Stimulated activated CD4-positive, alpha-beta T cell treated with anti-CD3 and anti-CD28 coated beads, Interleukin-15, amount 100 ng/mL, for 1 hour (primary cell): ENCODE data around the gene FOSL2.

Experiments used
- DNase-seq, 2 donors: peaks; one replicate each; pipeline ENCODE4 v3.0.0-alpha.2; 2020; ENCODE audit warnings: low read depth in 1 of 2, low spot score in 1 of 2

The FOSL2 gene

GRCh38 chr2:28430377-28430765 is 37.7 kb downstream of the FOSL2 start:
- no peak for DNase-seq

GRCh38 chr2:28430788-28431418 is 38.2 kb downstream of the FOSL2 start:
- no peak for DNase-seq

DNA sequence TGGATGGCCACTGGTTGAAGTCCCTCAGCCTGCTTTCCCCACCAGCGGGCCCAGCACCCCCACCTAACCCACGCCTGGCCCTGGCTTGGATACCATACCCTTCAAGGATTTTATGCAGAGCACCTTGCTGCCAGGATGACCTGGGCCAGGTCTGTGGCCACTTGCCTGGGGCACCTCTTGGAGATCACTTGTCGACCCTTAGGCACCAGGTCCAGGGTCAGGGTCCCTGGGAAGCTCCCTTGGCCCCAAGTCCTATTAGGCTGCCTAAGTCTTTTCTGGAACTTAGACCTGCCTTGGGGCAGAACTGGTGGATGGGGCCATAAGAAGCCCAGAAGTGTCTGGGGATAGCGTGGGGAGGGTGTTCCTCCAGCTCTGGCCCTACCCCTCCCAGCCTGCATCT is 39.1 kb downstream of the FOSL2 start:
- no peak for DNase-seq

GRCh38 chr2:28432362-28432761 is 39.7 kb downstream of the FOSL2 start:
- no peak for DNase-seq

DNA sequence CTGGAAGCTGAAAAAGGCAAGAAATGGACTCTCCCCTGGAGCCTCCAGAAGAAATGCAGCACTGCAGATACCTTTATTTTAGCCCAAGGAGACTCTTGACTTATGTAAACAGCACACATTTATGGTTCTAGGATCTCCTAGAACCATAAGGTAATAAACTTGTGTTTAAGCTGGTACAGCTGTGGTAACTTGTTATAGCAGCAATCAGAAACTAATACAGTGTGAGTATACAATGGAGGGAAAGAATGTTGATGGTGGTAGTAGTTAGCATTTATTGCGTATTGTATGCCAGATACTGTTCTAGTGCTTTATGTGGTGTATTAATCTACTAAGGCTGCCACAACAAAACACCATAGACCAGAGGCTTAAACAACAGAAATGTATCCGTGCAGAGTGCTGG is 40.6 kb downstream of the FOSL2 start:
- DNase-seq: no peak

GRCh38 chr2:28433935-28434599 is 41.4 kb downstream of the FOSL2 start:
- DNase-seq: no peak

DNA sequence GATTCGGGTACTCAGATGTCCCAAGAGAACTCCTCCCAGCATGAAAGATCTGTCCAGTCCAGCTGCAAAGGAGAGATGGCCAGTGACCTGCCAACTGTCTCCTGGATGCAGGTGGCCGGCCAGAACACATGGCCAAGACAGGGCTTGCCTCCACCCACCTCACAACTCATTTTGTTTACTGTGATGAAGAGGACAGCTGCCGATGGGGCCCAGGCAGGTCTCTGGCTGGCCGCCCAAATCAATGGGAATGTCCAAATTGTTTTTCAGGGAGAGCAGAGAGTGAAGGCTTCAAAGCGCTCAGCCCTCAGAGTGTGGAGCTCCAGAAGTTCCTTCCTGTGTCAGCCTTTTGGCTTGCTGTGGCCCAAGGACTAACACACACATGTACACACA is 41.9 kb downstream of the FOSL2 start:
- no peak for DNase-seq

DNA sequence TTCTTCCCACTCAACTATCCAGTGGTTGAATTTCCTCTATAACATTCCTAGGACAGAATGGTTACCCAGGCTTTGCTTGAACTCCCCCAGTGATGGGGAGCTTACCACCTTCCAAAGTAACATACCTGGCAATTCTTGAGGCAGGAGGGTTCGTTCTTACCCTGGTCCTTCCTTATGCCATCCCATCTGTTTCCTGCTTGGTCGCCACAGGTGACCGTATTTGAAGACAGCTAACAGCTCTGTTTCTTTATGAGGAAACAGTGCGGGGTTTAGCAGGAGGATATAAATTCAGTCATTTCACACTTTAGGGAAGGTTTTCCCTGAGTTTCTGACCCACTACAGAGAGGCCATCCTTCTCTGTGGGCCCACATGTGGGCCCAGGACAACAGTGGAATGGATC is 42.6 kb downstream of the FOSL2 start:
- DNase-seq: no peak

DNA sequence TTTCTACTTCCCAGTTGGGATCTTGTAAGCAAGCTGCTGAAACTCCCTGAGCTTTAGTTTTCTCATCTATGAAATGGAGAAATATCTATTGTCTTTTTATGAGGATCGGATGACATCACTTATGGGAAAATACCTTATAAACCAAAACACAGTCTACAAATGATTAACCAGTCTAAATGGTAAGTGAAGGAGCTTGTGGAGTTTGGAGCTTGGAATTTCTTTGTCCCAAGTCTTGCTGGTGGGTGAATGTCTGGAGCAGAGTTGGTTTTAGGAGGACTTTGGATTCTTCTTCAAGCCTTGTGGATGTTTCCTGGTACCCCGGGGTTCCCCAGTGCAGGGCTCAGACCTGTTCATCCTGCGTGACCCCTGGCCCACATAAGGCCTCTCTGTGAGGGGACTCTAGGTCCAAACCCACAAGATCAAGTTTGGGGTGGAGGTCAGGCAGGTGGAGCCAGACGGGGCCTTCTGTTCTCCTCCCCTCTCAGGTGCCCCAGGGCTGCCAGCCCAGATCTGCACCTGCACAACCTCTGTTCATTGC is 43.2 kb downstream of the FOSL2 start:
- DNase-seq: no peak

- DNase-seq: no peak
These were observed 43.9 kb downstream of the FOSL2 start for GRCh38 chr2:28436525-28437051.

DNA sequence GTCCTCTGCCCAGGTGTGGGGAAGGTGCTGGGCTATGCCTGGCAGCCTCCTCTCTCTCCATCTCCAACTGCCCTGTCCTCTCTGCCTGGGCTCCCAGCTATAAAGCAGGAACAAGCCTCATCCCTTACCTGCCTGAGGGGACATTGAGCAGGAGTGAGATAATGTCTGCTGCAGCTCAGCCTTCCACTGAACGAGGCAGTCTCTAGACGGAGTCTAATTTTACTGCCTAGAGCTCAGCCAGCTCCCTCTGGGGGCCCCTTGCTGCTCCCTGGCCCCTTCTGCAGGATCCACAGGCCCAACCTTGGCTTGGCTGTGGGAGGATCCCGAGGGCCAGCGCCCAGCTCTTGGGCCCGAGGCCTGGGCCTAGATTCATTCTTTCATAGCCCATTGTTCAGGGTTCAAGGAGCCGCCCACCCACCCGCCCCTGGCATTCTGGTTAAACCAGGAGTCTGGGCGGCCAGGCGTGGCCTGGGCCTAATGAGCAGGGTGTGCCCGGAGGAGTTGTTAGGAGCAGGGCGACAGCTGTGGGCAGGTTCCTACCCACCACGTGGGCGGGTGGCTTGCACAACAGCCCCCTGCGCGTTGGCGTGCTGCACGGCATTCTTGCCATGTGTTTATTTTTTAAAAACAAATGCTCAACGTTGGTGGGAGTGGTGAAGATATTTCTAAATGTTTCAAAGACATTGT is 44.6 kb downstream of the FOSL2 start:
- DNase-seq: no peak

GRCh38 chr2:28437918-28438317 is 45.3 kb downstream of the FOSL2 start:
- DNase-seq: no peak

- no peak for DNase-seq
These were observed 45.9 kb downstream of the FOSL2 start for GRCh38 chr2:28438532-28439063.

GRCh38 chr2:28439127-28439526 is 46.5 kb downstream of the FOSL2 start:
- DNase-seq: no peak

DNA sequence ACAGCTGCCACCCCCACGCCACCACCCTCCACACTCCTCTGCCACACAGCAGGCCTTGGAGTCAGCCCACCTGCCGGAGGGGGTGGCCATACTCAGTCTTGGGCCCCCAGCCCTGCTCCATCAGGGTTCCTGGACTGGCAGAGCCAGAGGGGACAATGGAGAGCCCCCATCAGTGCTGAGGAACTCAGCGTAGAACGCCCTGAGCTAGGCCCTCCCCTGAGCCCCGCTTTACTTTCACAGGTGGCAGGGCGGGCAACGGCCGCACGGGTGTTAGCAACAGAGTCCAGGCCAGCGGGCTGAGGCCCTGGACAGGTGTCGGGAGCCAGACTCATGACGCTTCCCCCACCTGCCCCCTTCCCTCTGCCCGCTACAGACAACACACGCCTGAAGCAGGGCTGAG is 47.1 kb downstream of the FOSL2 start:
- no peak for DNase-seq

DNA sequence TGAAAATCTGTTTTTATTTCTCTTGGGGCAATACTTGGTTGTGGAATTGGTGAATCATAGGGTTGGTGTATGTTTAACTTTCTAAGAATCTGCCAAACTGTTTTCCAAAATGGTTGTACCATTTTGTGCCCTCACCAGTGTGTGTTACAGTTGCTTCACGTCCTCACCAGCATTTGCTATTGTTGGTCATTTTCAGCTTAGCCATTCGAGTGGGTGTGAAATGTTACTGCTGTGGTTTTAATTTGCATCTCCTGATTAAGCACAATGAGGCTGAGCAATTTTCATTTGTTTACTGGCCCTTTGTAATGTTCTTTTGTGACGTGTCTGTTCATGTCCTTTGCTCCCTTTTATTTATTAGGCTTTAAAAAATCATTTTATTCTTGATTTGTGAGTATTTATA is 49.7 kb downstream of the FOSL2 start:
- no peak for DNase-seq

DNA sequence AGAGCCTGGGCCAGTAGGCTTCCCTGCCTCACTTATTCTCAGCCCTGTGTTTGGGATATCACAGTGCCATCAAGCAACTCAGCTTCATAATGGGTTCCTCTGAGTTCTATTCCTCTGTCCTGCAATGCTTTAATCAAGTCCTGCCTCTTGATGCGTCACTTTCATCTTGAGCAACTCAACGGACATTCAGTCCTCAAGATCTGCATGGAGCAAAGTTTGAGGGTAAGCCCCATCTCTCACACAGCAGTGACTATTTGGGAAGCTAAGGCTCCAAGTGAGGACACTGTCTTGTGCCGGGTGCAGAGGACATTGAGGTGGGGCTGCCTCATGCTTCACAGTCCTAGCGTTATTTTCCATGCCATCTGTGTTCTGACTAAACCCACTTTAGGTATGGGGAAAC is 52.3 kb downstream of the FOSL2 start:
- no peak for DNase-seq

DNA sequence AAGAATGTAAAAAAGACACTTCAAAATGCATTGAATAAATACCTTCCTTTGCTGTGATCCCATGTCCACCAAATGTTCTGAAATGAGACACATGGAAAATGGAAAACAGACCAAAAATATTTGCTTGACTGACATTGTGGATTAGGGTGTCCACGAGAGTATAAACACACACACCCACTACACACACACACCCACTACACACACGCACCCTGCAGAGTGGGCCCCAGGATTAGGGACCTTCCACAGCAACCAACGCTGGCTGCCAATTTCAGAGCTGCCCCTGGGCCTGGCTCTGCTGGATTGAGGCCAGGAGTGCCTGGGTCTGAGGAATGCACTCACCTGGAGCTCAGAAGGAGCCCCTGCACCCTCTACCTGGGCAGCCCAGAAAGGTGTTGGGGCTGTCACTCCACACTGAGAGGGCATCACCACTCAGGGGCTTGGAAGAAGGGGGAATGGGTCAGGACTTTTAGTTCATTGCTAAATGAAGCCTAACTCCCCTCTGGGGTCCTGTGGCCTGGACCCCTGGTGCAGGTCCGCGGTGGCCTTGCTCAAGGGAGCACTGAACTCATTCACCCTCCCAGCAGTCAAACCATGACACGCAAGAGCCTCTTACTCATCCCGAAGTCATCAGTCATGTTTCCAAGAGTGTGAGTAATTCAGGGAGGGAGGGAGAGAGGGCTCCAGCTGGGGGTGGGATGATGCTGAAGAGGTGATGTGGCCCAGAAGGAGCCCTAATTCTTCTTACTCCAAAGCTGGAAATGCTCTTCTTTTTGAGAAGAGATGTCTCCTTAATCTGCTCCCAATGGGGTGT is 53.0 kb downstream of the FOSL2 start:
- DNase-seq: no peak

GRCh38 chr2:28446531-28446930 is 53.9 kb downstream of the FOSL2 start:
- no peak for DNase-seq

DNA sequence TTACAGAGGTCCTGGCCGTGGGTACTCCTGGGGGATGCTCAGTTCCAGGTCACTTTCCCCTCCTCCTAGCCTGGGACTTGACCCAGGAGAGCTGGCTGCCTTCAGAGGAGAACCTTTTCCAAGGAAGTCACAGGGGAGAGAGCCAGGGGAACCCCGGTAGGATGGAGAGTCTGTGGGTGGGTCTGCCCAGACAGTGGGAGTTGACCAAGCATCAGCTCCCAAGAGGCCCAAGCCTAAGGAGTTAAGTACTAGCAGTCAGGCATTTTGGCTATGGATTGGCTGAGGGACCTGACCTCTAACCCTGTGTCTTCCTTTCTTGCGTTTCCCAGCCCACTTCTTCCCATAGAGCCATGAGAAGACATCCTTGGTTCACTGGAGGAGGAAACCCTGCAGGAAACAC is 54.4 kb downstream of the FOSL2 start:
- DNase-seq: no peak
